OCI-LY3 (cell line): ENCODE results near the gene NACA2.
"Not testable (repeated sequence)": the region's sequence is repeated elsewhere in the genome, so short reads cannot be mapped to it uniquely, and the experiment has no call there.

Source experiments
- H2AFZ ChIP-seq: fragments of 200-600, 300-600 bp; shearing (Covaris generic); 2 replicates; pipeline ENCODE4 v1.6.0; 2014; ENCODE audit warnings: antibody characterized with exemption, low read depth, low read length
- H3K27ac ChIP-seq: fragments of 200-600, 300-600 bp; sonication (generic); 2 replicates; pipeline ENCODE4 v1.5.1; 2014; ENCODE audit warnings: mild to moderate bottlenecking, low read length, moderate library complexity, mixed read lengths
- H3K27me3 ChIP-seq: fragments of 200-600, 300-600 bp; sonication (generic); 2 replicates; pipeline ENCODE4 v1.6.1; 2014; ENCODE audit warnings: low read depth, low read length, mixed read lengths
- H3K36me3 ChIP-seq: fragments of 200-600, 300-600 bp; sonication (generic); replicated peaks from 2 replicates; pipeline ENCODE3; 2014; ENCODE audit warnings: low read depth, low read length, mixed read lengths
- H3K4me1 ChIP-seq: fragments of 300-600, 200-600 bp; sonication (generic); 2 replicates; pipeline ENCODE4 v1.6.1; 2014; ENCODE audit warnings: low read length, mixed read lengths
- H3K4me2 ChIP-seq: fragments of 200-600, 300-600 bp; sonication (generic); 2 replicates; pipeline ENCODE4 v1.6.1; 2014; ENCODE audit warnings: low read length, mixed read lengths
- H3K4me3 ChIP-seq: fragments of 300-600, 200-600 bp; sonication (generic); 2 replicates; pipeline ENCODE4 v1.5.1; 2014; ENCODE audit warnings: antibody characterized with exemption, mild to moderate bottlenecking, low read length, moderate library complexity
- H3K79me2 ChIP-seq: fragments of 300-600, 200-600 bp; shearing (Covaris generic); 2 replicates; pipeline ENCODE4 v1.6.1; 2014; ENCODE audit warnings: mild to moderate bottlenecking, low read length, mixed read lengths
- H3K9ac ChIP-seq: fragments of 300-600, 200-600 bp; shearing (Covaris generic); 2 replicates; pipeline ENCODE4 v1.6.0; 2014; ENCODE audit warnings: mild to moderate bottlenecking, low read length, moderate library complexity
- H3K9me3 ChIP-seq: fragments of 200-600, 300-600 bp; shearing (Covaris generic); 2 replicates; pipeline ENCODE4 v1.6.1; 2014; ENCODE audit warnings: low read length, mixed read lengths; ENCODE audit not compliant: insufficient read depth
- H4K20me1 ChIP-seq: fragments of 200-600, 300-600 bp; sonication (generic); 2 replicates; pipeline ENCODE4 v1.6.1; 2016; ENCODE audit warnings: low read length, mixed read lengths; ENCODE audit not compliant: insufficient read depth
- CTCF ChIP-seq: fragments of 200-600, 300-600 bp; sonication (generic); IDR thresholded peaks from 2 replicates; pipeline ENCODE4 v1.5.1; 2014; ENCODE audit warnings: antibody characterized with exemption, low read length, low read depth
- EZH2phosphoT487 ChIP-seq: fragments of 200-600 bp; shearing (Covaris generic); IDR thresholded peaks from 2 replicates; pipeline ENCODE4 v1.6.1; 2018; ENCODE audit warnings: antibody characterized with exemption, mixed run types, low read depth

The NACA2 gene

GRCh38 chr17:61570118-61570517 is 20.9 kb downstream of the NACA2 start:
- Histone ChIP-seq H3K4me1 (no peaks in the 10 kb centered on the region), H3K79me2 (no peaks in the 10 kb centered on the region), H3K4me3 (no peak overlapping the region), H2AFZ (no peak overlapping the region), H3K27ac (no peak overlapping the region), H3K9ac (no peak overlapping the region), H3K36me3 (no peaks in the 10 kb centered on the region), H3K9me3 (no peaks in the 10 kb centered on the region; the same call in 1 of the 2 replicates), H3K27me3 (no peaks in the 10 kb centered on the region), H4K20me1 (no peaks in the 10 kb centered on the region), H3K4me2 (no peak overlapping the region)
- TF ChIP-seq CTCF, result no peak
- TF ChIP-seq EZH2phosphoT487, result no peak

GRCh38 chr17:61569525-61569924 is 21.5 kb downstream of the NACA2 start:
- not testable (repeated sequence) for H3K4me3 ChIP-seq, H3K9me3 ChIP-seq, H3K27me3 ChIP-seq, H3K27ac ChIP-seq, H3K4me2 ChIP-seq, H3K79me2 ChIP-seq, H3K4me1 ChIP-seq, H4K20me1 ChIP-seq, H3K36me3 ChIP-seq, H2AFZ ChIP-seq, H3K9ac ChIP-seq

- Histone ChIP-seq H3K79me2 (no peaks in the 10 kb centered on the region), H4K20me1 (no peaks in the 10 kb centered on the region), H3K9me3 (no peaks in the 10 kb centered on the region; the same call in 1 of the 2 replicates), H3K4me2 (no peak overlapping the region), H3K4me3 (no peak overlapping the region), H3K36me3 (no peaks in the 10 kb centered on the region), H3K27me3 (no peaks in the 10 kb centered on the region), H3K27ac (no peak overlapping the region), H3K4me1 (no peaks in the 10 kb centered on the region), H3K9ac (no peak overlapping the region), H2AFZ (no peak overlapping the region)
- TF ChIP-seq CTCF, result no peak
- TF ChIP-seq EZH2phosphoT487, result no peak
Observed at GRCh38 chr17:61568219-61569072, 22.6 kb downstream of the NACA2 start.

- Histone ChIP-seq H3K27ac (no peak overlapping the region), H2AFZ (no peak overlapping the region), H4K20me1 (no peaks in the 10 kb centered on the region), H3K4me2 (no peak overlapping the region), H3K36me3 (no peaks in the 10 kb centered on the region), H3K9me3 (no peaks in the 10 kb centered on the region; the same call in 1 of the 2 replicates), H3K79me2 (no peaks in the 10 kb centered on the region), H3K4me3 (no peak overlapping the region), H3K27me3 (no peaks in the 10 kb centered on the region), H3K9ac (no peak overlapping the region), H3K4me1 (no peaks in the 10 kb centered on the region)
- TF ChIP-seq EZH2phosphoT487, result no peak
- no peak for TF ChIP-seq CTCF
Observed at GRCh38 chr17:61567045-61567802, 23.8 kb downstream of the NACA2 start.

GRCh38 chr17:61566448-61566847 is 24.6 kb downstream of the NACA2 start:
- not testable (repeated sequence) for H3K36me3 ChIP-seq

GRCh38 chr17:61565850-61566249 is 25.2 kb downstream of the NACA2 start:
- H3K36me3 ChIP-seq, H3K9me3 ChIP-seq, H3K4me2 ChIP-seq, H3K27ac ChIP-seq, H3K27me3 ChIP-seq, H4K20me1 ChIP-seq, H3K4me1 ChIP-seq, H3K4me3 ChIP-seq, H3K9ac ChIP-seq, H3K79me2 ChIP-seq, H2AFZ ChIP-seq: not testable (repeated sequence)

More at GRCh38 chr17:61566448-61566847, 24.6 kb downstream of the NACA2 start:
- H4K20me1 ChIP-seq, H3K4me3 ChIP-seq, H2AFZ ChIP-seq, H3K4me2 ChIP-seq, H3K27me3 ChIP-seq, H3K27ac ChIP-seq, H3K4me1 ChIP-seq, H3K79me2 ChIP-seq, H3K9me3 ChIP-seq, H3K9ac ChIP-seq: not testable (repeated sequence)
